HL-60/S4 treated with phorbol 12-myristate 13-acetate at 8.2 ng/mL for 4 days and 3 days (cell line): ENCODE data around the gene SLC1A3.

Source experiments
- in situ Hi-C: fragments of 300-500 bp; cut with MboI; formaldehyde crosslinking; loops from 2 replicates; pipeline ENCODE4 v1.15.0; 2022; ENCODE audit warnings: low sequenced_read_pairs

Gene SLC1A3

GRCh38 chr5:36708996-36709395 lies 102.6 kb downstream of the SLC1A3 start:
- in situ Hi-C loops = no loop called here

- in situ Hi-C loops = no loop called here
Observed at GRCh38 chr5:36710039-36710438, 103.6 kb downstream of the SLC1A3 start.

- in situ Hi-C loops = no loop called here
Observed at GRCh38 chr5:36712706-36713105, 106.3 kb downstream of the SLC1A3 start.

- in situ Hi-C loops = no loop called here
Observed at GRCh38 chr5:36713541-36713940, 107.1 kb downstream of the SLC1A3 start.

GRCh38 chr5:36717131-36717695 lies 110.8 kb downstream of the SLC1A3 start:
- in situ Hi-C loops = no loop called here

GRCh38 chr5:36719282-36719681 lies 112.9 kb downstream of the SLC1A3 start:
- in situ Hi-C loops = no loop called here

- in situ Hi-C loops = no loop called here
Observed at GRCh38 chr5:36720688-36721087, 114.3 kb downstream of the SLC1A3 start.

GRCh38 chr5:36721664-36722235 lies 115.3 kb downstream of the SLC1A3 start:
- in situ Hi-C loops = no loop called here

- in situ Hi-C loops = no loop called here
Observed at GRCh38 chr5:36722900-36723299, 116.5 kb downstream of the SLC1A3 start.

GRCh38 chr5:36723912-36724311 lies 117.5 kb downstream of the SLC1A3 start:
- in situ Hi-C loops = no loop called here

- in situ Hi-C loops = loop anchor here (25.0 kb wide), 2 partner anchors 138 to 288 kb away; no protein-coding TSS in a partner anchor
Observed at GRCh38 chr5:36724467-36725332, 118.3 kb downstream of the SLC1A3 start.

GRCh38 chr5:36726317-36726716 lies 119.9 kb downstream of the SLC1A3 start:
- in situ Hi-C loops = loop anchor here (25.0 kb wide), 2 partner anchors 136 to 286 kb away; no protein-coding TSS in a partner anchor

- in situ Hi-C loops = loop anchor here (25.0 kb wide), 2 partner anchors 136 to 286 kb away; no protein-coding TSS in a partner anchor
Observed at GRCh38 chr5:36726767-36727166, 120.4 kb downstream of the SLC1A3 start.

- in situ Hi-C loops = loop anchor here (25.0 kb wide), 2 partner anchors 133 to 283 kb away; no protein-coding TSS in a partner anchor
Observed at GRCh38 chr5:36728697-36729543, 122.5 kb downstream of the SLC1A3 start.

GRCh38 chr5:36730537-36731216 lies 124.3 kb downstream of the SLC1A3 start:
- in situ Hi-C loops = loop anchor here (25.0 kb wide), 2 partner anchors 132 to 282 kb away; no protein-coding TSS in a partner anchor

GRCh38 chr5:36733183-36733582 lies 126.8 kb downstream of the SLC1A3 start:
- in situ Hi-C loops = loop anchor here (25.0 kb wide), 2 partner anchors 129 to 279 kb away; no protein-coding TSS in a partner anchor

- in situ Hi-C loops = loop anchor here (25.0 kb wide), 2 partner anchors 128 to 278 kb away; no protein-coding TSS in a partner anchor
Observed at GRCh38 chr5:36734422-36734821, 128.0 kb downstream of the SLC1A3 start.

GRCh38 chr5:36735891-36736290 lies 129.5 kb downstream of the SLC1A3 start:
- in situ Hi-C loops = loop anchor here (25.0 kb wide), 2 partner anchors 126 to 276 kb away; no protein-coding TSS in a partner anchor
